HG03064 (cell line): Measurements from ENCODE around the gene SRSF1.
"Not testable (repeated sequence)": the region's sequence is repeated elsewhere in the genome, so short reads cannot be mapped to it uniquely, and the experiment has no call there.

Experiments
- ATAC-seq: cut with Tn5 transposase; IDR thresholded peaks from one replicate; pipeline ENCODE4 v1.9.1; 2021; ENCODE audit warnings: low read depth; ENCODE audit not compliant: unreplicated experiment

Gene SRSF1

GRCh38 chr17:57970710-57971109 lies 36.3 kb downstream of the SRSF1 start:
- no peak for ATAC-seq

- no peak for ATAC-seq
Observed at GRCh38 chr17:57968456-57968855, 38.6 kb downstream of the SRSF1 start.

GRCh38 chr17:57966875-57967274 lies 40.2 kb downstream of the SRSF1 start:
- ATAC-seq, result no peak

GRCh38 chr17:57966246-57966645 lies 40.8 kb downstream of the SRSF1 start:
- ATAC-seq, result no peak

GRCh38 chr17:57965521-57966160 lies 41.4 kb downstream of the SRSF1 start:
- no peak for ATAC-seq

- ATAC-seq, result no peak
Observed at GRCh38 chr17:57963149-57963511, 43.9 kb downstream of the SRSF1 start.

- ATAC-seq, result no peak
Observed at GRCh38 chr17:57962279-57963148, 44.5 kb downstream of the SRSF1 start.

GRCh38 chr17:57959929-57960328 lies 47.1 kb downstream of the SRSF1 start:
- no peak for ATAC-seq

GRCh38 chr17:57958391-57958790 lies 48.7 kb downstream of the SRSF1 start:
- ATAC-seq, result not testable (repeated sequence)

GRCh38 chr17:57957886-57958285 lies 49.2 kb downstream of the SRSF1 start:
- ATAC-seq, result no peak

GRCh38 chr17:57957120-57957850 lies 49.8 kb downstream of the SRSF1 start:
- ATAC-seq, result no peak

- peak; percentile 55 for ATAC-seq
Observed at GRCh38 chr17:57956291-57957119, 50.5 kb downstream of the SRSF1 start.

- no peak for ATAC-seq
Observed at GRCh38 chr17:57955183-57955931, 51.7 kb downstream of the SRSF1 start, which contains the start of gene CUEDC1. Gene CUEDC1, minus strand, starts transcription at chr17:57955412. Its CDS starts 69,848 bp downstream, at chr17:57885564.

GRCh38 chr17:57954397-57955182 lies 52.5 kb downstream of the SRSF1 start:
- no peak for ATAC-seq

- no peak for ATAC-seq
Observed at GRCh38 chr17:57953705-57954396, 53.2 kb downstream of the SRSF1 start.
